ENCODE data around the gene KRTAP3-1.

GRCh38 chr17:40980117-40980516, 28.8 kb downstream of the KRTAP3-1 start:
- TF ChIP-seq, protein P1, sequence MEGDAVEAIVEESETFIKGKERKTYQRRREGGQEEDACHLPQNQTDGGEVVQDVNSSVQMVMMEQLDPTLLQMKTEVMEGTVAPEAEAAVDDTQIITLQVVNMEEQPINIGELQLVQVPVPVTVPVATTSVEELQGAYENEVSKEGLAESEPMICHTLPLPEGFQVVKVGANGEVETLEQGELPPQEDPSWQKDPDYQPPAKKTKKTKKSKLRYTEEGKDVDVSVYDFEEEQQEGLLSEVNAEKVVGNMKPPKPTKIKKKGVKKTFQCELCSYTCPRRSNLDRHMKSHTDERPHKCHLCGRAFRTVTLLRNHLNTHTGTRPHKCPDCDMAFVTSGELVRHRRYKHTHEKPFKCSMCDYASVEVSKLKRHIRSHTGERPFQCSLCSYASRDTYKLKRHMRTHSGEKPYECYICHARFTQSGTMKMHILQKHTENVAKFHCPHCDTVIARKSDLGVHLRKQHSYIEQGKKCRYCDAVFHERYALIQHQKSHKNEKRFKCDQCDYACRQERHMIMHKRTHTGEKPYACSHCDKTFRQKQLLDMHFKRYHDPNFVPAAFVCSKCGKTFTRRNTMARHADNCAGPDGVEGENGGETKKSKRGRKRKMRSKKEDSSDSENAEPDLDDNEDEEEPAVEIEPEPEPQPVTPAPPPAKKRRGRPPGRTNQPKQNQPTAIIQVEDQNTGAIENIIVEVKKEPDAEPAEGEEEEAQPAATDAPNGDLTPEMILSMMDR (IDR thresholded peaks at IDR 0.05), result no peak
- no peak for TF ChIP-seq POLR2AphosphoS5 (IDR thresholded peaks at IDR 0.05)
- TF ChIP-seq POLR2A (IDR thresholded peaks at IDR 0.05), result no peak
- TF ChIP-seq EP300 (IDR thresholded peaks at IDR 0.05), result no peak
